ENCODE results near the gene GRID1.

GRCh38 chr10:86085686-86086085 lies 280.9 kb downstream of the GRID1 start:
- TF ChIP-seq RAD21 (IDR thresholded peaks at IDR 0.05; ENCODE audit: low read length): no peak
- TF ChIP-seq USF2 (IDR thresholded peaks at IDR 0.05; ENCODE audit: borderline replicate concordance, low read depth, low read length): no peak
- no peak for TF ChIP-seq CTCF (IDR thresholded peaks at IDR 0.05)
- TF ChIP-seq, protein P1, sequence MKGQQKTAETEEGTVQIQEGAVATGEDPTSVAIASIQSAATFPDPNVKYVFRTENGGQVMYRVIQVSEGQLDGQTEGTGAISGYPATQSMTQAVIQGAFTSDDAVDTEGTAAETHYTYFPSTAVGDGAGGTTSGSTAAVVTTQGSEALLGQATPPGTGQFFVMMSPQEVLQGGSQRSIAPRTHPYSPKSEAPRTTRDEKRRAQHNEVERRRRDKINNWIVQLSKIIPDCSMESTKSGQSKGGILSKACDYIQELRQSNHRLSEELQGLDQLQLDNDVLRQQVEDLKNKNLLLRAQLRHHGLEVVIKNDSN (IDR thresholded peaks at IDR 0.05; ENCODE audit: borderline replicate concordance, low read depth): no peak
- no peak for TF ChIP-seq NRF1 (IDR thresholded peaks at IDR 0.05; ENCODE audit: low read depth, low read length)
- no peak for TF ChIP-seq EZH2phosphoT487 (IDR thresholded peaks at IDR 0.05; ENCODE audit: borderline replicate concordance, low read depth)
